Measurements from ENCODE around the gene SCLT1. TPM values are rescaled to one million over a fixed set of nuclear protein-coding genes. Genes with fewer than 3 reads are reported as not detected.

SCLT1 gene
- polyA plus RNA-seq, 2 of the 4 experiments (the other 2 are of a cell fraction), result 7.4 to 12.1 TPM

GRCh38 chr4:128856246-128856645 lies 237.1 kb downstream of the SCLT1 start (continued):
- TF ChIP-seq REST (IDR thresholded peaks at IDR 0.05) (no peak), SMC3 (IDR thresholded peaks at IDR 0.05) (no peak), HOXA7 (CRISPR knock-in tag; IDR thresholded peaks at IDR 0.05) (no peak), EHF (CRISPR knock-in tag; IDR thresholded peaks at IDR 0.05) (no peak), NFE2L2 (conservative IDR thresholded peaks at IDR 0.05; ENCODE audit: low read length) (no peak), MYC (IDR thresholded peaks at IDR 0.05; ENCODE audit: borderline replicate concordance, low read length) (no peak), ZFP36 (IDR thresholded peaks at IDR 0.05; ENCODE audit: borderline replicate concordance, partially characterized antibody) (no peak), BHLHE40 (IDR thresholded peaks at IDR 0.05; ENCODE audit: low read depth, low read length) (no peak)
- TF ChIP-seq, protein P1, sequence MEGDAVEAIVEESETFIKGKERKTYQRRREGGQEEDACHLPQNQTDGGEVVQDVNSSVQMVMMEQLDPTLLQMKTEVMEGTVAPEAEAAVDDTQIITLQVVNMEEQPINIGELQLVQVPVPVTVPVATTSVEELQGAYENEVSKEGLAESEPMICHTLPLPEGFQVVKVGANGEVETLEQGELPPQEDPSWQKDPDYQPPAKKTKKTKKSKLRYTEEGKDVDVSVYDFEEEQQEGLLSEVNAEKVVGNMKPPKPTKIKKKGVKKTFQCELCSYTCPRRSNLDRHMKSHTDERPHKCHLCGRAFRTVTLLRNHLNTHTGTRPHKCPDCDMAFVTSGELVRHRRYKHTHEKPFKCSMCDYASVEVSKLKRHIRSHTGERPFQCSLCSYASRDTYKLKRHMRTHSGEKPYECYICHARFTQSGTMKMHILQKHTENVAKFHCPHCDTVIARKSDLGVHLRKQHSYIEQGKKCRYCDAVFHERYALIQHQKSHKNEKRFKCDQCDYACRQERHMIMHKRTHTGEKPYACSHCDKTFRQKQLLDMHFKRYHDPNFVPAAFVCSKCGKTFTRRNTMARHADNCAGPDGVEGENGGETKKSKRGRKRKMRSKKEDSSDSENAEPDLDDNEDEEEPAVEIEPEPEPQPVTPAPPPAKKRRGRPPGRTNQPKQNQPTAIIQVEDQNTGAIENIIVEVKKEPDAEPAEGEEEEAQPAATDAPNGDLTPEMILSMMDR (IDR thresholded peaks at IDR 0.05), result no peak
- TF ChIP-seq, protein P2, sequence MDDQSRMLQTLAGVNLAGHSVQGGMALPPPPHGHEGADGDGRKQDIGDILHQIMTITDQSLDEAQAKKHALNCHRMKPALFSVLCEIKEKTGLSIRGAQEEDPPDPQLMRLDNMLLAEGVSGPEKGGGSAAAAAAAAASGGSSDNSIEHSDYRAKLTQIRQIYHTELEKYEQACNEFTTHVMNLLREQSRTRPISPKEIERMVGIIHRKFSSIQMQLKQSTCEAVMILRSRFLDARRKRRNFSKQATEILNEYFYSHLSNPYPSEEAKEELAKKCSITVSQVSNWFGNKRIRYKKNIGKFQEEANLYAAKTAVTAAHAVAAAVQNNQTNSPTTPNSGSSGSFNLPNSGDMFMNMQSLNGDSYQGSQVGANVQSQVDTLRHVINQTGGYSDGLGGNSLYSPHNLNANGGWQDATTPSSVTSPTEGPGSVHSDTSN (IDR thresholded peaks at IDR 0.05), result no peak
- TF ChIP-seq, protein P3, sequence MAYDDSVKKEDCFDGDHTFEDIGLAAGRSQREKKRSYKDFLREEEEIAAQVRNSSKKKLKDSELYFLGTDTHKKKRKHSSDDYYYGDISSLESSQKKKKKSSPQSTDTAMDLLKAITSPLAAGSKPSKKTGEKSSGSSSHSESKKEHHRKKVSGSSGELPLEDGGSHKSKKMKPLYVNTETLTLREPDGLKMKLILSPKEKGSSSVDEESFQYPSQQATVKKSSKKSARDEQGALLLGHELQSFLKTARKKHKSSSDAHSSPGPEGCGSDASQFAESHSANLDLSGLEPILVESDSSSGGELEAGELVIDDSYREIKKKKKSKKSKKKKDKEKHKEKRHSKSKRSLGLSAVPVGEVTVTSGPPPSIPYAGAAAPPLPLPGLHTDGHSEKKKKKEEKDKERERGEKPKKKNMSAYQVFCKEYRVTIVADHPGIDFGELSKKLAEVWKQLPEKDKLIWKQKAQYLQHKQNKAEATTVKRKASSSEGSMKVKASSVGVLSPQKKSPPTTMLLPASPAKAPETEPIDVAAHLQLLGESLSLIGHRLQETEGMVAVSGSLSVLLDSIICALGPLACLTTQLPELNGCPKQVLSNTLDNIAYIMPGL (CRISPR knock-in tag; IDR thresholded peaks at IDR 0.05; ENCODE audit: borderline replicate concordance), result no peak

DNA sequence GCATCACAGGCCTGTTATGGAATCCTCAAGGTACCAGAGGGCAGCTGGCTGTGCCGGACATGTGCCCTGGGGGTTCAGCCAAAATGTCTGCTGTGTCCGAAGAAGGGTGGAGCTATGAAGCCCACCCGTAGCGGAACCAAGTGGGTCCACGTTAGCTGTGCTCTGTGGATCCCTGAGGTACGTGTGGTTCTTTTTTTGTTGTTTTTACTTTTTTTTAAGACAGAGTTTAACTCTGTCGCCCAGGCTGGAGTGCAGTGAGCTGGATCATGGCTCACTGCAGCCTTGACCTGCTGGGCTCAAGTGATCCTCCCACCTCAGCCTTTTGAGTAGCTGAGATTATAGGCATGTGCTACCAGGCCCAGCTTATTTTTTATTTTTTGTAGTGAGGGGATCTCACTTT lies 237.7 kb downstream of the SCLT1 start:
- FAIRE-seq (no peak), DNase-seq (ENCODE audit: low read depth in 1 of 2, low spot score in 1 of 2) (no peak), ATAC-seq (no peak)
- H3K4me1 ChIP-seq, result no peaks in the 10 kb centered on the region
- no peak overlapping the region for H3K27ac ChIP-seq
- CTCF ChIA-PET, result interaction anchor here (1.0 to 1.1 kb wide), 3 partner anchors 8 to 129 kb away, joined by 3 read pairs; no protein-coding TSS in a partner anchor
- no peak for TF ChIP-seq HOXB13 (CRISPR knock-in tag; IDR thresholded peaks at IDR 0.05; ENCODE audit: low read depth)
- no peak for TF ChIP-seq MAFK (IDR thresholded peaks at IDR 0.05; ENCODE audit: partially characterized antibody)
- TF ChIP-seq PHF8 (IDR thresholded peaks at IDR 0.05; ENCODE audit: borderline replicate concordance, low read depth), result no peak
- no peak for TF ChIP-seq NPAS2 (CRISPR knock-in tag; IDR thresholded peaks at IDR 0.05; ENCODE audit: borderline replicate concordance)
- no peak for TF ChIP-seq RFX5 (IDR thresholded peaks at IDR 0.05)
- no peak for TF ChIP-seq TP53 (CRISPR knock-in tag; IDR thresholded peaks at IDR 0.05)
- no peak overlapping the region for H3K4me2 ChIP-seq
- H3K9me3 ChIP-seq, result no peaks in the 10 kb centered on the region
- POLR2A ChIA-PET, result no interaction called here
- H3K4me3 ChIP-seq, result no peak overlapping the region
- WGBS (ENCODE audit: missing lambda C conversion rate), result 94% methylated on average over 7 of the region's 7 CpGs

Measured in A549 (cell line).